Activated effector memory CD4-positive, alpha-beta T cell treated with Interleukin-2 at 50 U/mL for 16 hours (primary cell): ENCODE data around the gene PIK3AP1.
"Not testable (repeated sequence)": the region's sequence is repeated elsewhere in the genome, so short reads cannot be mapped to it uniquely, and the experiment has no call there.

Experiments
- DNase-seq: peaks from one replicate; pipeline ENCODE4 v3.0.0-alpha.2; 2020

The PIK3AP1 gene

DNA sequence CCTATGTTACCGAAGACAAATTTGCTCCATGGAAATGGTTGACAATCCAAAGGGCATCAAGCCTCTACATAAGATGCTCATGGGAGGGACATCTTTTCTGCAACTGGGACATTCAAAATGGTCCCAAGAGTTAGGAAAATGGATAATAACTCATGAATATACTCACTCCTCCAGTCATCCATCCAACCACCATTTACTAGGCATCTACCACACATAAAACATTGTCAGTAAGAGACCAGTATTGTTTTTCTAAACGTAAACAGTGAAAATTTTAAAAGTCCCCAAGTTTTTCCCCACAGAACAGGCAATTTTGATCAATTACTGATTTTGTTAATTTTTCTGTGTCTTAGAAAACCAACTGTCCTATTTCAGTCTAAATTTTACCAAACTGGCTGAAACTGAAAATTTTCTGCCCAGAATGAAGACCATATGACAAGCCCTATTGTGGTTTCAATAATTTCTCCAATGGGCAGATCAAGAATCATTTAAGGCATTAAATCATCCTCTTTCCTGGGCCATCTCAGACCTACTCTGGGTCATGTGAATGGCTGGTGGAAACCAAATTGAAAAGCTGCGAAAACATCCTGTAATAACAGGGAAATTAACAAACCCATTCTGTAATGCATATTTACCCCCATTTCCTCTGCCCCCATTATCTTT is 24.2 kb downstream of the PIK3AP1 start:
- DNase-seq = no peak

DNA sequence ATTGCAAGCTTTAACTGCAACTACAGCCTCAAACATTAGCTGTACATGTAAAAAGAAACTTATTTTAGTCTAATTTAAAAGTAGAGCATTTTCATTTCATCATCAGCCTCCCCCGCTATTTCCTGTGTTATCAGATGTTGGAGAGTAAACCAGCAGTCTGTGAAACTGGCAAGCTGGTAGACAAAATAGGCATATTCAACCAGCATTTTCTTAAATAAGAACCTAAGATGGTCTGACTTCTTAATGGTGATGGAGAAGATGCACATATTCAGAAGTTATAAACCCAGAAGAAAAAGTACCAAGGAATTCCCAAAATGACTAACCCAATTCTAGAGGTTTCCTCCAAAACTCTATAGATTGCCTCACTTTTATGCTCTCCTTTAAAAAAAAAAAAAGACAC is 24.9 kb downstream of the PIK3AP1 start:
- DNase-seq = no peak

DNA sequence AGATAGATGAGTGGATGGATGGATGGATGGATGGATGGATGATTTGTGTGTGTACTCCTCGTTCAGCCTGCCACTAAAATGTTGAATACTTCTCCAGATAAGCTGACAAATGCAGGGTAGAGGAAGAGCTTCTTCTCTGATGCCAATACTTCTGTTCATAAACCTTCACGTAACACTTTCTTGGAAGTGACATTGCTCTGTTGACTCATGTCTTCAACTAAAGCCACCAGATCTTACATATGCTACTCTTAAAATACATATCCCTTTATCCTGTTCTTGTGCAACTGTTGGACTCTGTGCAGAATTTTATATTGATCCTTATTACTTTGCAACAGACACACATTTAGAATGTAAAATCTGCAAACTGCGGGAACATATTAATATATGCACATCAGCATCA is 26.9 kb downstream of the PIK3AP1 start:
- no peak for DNase-seq

GRCh38 chr10:96692427-96692826 is 27.9 kb downstream of the PIK3AP1 start:
- no peak for DNase-seq

- no peak for DNase-seq
These were observed 28.6 kb downstream of the PIK3AP1 start for GRCh38 chr10:96691761-96692160.

GRCh38 chr10:96690755-96691730 is 29.3 kb downstream of the PIK3AP1 start:
- DNase-seq = no peak

DNA sequence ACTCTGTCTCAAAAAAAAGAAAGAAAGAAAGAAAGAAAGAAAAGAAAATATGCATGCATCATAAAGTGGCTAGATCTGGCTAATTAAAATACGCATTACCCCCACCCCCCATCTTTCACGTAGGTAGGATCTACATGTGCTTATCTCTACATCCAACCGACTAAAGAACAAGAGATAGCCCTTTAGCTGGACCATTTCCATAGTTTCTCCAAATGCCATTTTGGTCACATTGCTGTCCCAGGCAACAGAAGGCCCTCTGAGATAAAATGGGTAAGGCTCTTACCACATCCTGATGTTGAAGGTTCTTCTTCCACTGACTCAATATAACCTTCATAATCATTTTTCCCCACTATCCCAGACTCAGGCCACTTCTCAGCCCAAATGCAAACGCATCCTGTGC is 31.5 kb downstream of the PIK3AP1 start:
- DNase-seq = no peak

DNA sequence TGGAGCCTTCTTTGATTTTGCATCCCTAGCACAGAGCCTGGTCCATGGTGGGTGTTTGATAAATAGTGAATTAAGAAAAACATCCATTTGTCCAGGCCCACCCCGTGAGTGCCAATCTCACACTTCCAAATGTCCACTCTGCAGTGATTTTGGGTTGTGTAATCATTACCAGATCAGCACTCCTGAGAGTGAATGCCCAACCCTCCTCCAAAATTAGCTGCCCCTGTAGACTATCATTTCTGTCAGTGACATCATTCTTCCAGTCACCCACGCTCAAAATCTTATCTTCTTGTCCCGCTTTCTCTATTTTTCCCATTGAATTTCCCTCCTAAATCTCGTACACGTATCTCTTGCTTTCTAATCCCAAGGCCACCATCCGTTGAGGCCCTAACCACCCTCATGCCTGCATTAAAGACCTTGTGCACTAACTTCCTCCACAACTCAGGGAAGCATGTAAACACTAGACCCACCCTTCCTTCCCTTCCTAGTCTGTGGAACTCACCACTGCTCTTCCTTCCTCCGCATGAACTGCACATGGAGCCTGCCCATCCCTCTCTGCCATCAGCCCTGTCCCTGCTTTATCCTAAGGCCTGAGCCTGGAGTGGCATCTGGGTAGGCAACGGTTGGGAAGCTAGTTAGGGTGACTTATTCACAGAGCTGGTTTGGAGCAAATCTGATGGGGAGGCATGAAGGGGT is 32.8 kb downstream of the PIK3AP1 start:
- DNase-seq = no peak

DNA sequence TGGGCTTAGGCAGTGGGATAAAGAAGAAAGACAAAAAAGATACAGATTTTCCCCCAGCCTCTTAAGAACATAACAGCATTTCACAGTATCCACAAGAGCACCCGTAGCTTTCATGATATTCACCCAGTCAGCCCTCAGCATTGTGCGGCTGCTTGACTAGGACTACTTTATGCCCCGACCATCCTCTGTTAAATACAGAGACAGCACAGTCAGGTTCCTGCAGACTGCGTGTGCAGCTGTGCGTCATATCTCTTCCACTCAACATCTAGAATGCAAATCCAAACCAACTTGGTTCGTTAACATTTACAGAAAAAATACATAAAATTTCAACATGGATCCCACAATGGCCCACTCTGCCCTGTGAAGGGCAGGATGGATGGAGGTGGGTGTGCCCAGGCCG is 33.8 kb downstream of the PIK3AP1 start:
- no peak for DNase-seq

- DNase-seq = no peak
These were observed 35.0 kb downstream of the PIK3AP1 start for GRCh38 chr10:96685306-96685705.

DNA sequence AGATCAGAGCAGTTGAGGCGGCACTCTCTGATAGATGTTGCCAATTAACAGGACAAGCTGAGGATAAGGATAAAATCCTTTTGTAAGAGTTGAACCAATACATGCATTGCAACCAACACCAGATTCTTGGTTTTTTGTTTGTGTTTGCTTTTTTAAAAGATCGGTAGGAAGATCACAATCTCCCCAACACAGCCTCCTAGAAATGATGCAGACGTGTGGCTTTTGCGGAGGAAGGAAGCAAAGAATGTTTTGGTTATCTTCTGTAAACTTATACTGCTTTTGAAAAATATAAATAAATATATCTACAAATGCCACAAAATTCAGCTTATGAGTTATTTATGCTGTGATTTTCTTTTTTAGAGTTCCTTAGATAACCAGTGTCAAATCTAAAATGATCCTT is 35.5 kb downstream of the PIK3AP1 start:
- DNase-seq = no peak

GRCh38 chr10:96683710-96684109 is 36.6 kb downstream of the PIK3AP1 start:
- no peak for DNase-seq

- no peak for DNase-seq
These were observed 37.2 kb downstream of the PIK3AP1 start for GRCh38 chr10:96683065-96683464.

DNA sequence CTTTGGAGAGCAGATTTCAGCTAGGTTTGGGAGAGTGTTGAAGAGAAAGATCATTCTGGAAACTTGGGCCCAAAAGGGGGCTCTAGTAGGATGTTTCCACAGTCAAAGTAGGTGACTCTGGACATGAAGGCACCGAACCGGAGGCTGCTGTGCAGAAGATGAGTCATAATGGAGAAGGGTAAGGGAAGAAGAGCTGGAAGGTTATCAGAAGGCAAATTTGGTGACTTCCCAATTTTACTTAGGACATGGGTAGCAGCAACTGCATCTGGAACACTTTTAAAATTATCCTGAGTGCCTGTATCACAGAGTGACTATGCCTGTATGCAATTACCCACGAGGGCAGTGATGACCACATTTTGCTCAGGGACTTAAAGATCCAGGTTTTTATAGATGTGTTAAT is 38.8 kb downstream of the PIK3AP1 start:
- no peak for DNase-seq

- DNase-seq = not testable (repeated sequence)
These were observed 39.9 kb downstream of the PIK3AP1 start for GRCh38 chr10:96680463-96680862.

DNA sequence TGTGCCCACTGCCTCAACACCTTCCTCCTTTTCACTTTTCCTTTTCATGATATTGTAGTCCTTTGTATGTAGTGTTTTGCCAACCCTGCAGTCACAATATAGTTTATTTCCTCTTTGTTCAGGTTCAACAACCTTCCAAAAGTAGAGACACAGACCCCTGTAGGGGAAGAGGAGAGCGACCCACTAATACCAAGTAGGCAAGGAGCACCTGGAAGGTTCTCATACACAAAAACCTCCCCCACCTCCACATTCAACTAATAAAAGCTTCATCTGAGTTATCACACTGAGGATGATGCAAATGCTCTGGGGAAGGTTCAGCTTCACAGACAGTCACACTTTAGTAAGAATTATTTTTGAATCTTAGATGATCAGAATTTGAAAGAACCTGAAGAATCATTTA is 41.6 kb downstream of the PIK3AP1 start:
- DNase-seq = no peak

DNA sequence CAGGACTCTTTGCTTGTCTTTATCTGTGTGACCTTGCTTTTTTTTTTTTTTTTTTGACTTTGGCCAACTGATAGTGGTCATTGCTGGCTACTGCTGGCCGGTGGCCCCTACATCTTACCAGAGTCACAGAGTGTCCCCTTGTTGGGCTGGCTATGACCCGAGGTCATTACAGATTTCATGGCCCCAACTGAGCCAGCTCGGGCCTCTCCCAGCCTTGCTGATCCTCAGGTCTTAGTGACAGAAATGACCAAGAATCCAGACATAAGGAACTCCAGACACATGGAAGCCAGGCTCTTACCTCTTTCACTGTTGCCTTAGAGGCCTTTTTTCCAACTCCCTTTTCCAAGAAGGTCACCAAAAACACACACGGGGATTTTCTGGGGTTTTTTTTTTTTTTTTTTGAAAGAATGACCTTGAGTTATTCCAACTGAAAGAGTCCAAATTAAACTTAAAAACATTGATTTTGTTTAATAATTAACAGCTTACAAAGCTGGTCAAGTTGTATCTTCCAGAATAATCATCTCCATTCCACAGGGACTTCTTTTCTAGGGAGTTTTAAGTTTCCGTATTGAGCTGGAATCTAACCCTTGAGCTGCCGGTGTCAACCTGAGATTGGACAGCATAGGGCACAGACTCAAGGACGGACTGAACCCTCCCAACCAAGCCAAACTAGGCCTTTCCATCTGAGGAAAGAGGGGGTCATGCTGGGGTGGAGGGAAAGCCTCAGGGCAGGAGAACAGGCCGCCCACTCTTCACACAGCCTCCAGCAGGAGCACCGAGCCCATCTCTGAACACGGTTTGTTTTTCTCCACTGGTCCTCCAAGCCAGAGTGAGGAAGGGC is 43.8 kb downstream of the PIK3AP1 start:
- no peak for DNase-seq

DNA sequence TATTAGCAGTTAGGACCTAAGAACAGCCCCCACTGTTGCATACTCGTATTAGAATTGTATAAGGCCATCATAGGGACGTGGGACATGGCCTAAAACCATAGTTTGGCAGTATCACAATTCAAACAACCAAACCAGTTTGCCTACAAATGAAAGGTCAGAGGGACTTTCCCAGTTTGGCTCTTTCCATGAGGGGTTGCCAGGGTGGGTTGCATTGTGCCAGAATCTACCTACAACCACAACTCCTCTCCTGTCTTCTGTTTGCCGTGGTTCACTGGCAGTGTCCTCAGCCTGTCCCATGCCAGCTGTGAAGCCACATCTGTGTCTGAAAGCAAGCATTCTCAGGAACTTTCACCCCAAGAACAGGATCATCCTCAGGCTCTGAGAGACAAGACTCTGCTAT is 44.5 kb downstream of the PIK3AP1 start:
- DNase-seq = no peak

DNA sequence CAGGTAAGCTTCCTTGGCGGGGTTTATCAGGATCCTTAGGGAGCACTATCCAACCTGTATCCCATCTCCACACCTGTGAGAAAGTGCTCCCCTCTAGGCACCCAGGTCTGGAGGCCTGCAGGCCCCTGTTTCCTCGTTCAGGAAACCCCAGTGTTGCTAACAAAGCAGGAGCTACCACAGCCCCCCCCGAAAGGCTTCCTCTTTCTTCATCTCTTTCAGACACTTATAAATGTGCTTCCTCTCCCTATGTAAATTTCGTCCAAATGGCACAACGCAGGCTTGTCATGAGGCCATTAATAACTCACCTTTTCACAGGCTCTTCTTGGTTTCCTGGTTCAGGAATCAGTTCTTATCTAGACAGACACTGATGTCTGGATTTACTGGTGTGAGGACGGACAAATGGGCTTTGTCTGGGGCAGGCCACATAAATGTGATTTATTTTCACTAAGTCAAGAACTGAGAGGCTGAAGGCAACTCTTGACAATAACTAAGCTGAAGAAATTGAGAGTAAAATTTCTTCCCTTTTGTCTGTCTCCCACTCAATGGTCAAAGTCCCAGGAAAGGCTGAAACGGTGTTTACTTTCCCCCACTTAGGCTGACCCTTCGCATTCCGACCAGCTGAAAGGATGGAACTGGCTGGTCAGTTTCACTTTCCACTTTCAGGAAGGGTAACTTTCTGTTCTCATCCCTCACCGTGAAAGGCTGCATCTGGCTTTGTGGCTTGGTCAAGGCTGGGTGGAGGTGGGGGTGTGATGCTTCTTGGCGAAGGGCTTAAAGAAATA is 46.8 kb downstream of the PIK3AP1 start:
- DNase-seq = no peak

- no peak for DNase-seq
These were observed 47.7 kb downstream of the PIK3AP1 start for GRCh38 chr10:96672481-96673175.

DNA sequence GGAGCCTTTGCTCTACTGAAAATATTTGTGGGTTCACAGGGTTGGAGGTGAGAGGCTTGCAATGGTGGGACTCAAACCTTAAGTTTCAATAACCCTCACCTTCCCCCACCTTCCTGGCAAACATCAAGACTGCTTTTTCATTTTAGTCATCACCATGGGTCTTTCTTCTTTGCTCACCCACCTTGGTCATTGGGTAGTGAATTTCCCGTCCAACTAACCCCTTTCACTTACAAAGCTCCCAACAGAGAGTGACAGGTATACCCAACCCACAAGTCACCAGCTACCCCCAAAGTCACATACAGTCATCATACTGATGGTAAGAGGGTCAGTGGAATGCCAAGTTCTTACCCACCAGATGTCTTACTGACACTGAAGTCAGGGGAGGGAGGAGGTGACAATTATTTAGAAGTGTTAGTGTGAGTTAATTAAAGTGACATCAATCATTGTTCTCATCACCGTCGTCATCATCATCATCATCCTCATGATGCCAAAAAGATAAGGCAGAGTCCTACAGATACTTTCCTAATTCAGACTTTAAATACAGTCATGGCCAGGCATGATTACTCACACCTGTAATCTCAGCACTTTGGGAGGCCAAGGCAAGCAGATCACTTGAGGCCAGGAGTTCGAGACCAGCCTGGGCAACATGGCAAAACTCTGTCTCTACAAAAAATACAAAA is 49.0 kb downstream of the PIK3AP1 start:
- DNase-seq = no peak
